WTC11 (cell line): ENCODE measurements around the gene GALNTL6. TPM values are rescaled to one million over a fixed set of nuclear protein-coding genes. Genes with fewer than 3 reads are reported as not detected.

Experiments
- ATAC-seq: fragments of 200-7000 bp; cut with Tn5 transposase; 2 replicates; pipeline ENCODE4 v1.10.0; 2021; ENCODE audit warnings: mild to moderate bottlenecking, moderate library complexity
- CTCF ChIA-PET: fragments of 300-600 bp; sonication (Branson Sonifier 250); formaldehyde crosslinking; loops from one replicate; lab custom pipeline; 2021; ENCODE audit warnings: antibody characterized with exemption; lab: Charles Lee
- POLR2A ChIA-PET: fragments of 350-600 bp; sonication (Branson Sonifier 250); formaldehyde crosslinking; loops from one replicate; lab custom pipeline; 2021; ENCODE audit warnings: antibody characterized with exemption; lab: Charles Lee
- DNase-seq: peaks from one replicate; pipeline ENCODE4 v3.0.0; 2021; ENCODE audit warnings: low spot score
- H3K27ac Mint-ChIP-seq: 2 replicates; pipeline ENCODE4 v1.8.0; 2021; ENCODE audit warnings: mixed read lengths
- H3K27me3 Mint-ChIP-seq: 2 replicates; pipeline ENCODE4 v1.8.0; 2021; ENCODE audit warnings: low read depth, mild to moderate bottlenecking, moderate library complexity, mixed read lengths
- H3K36me3 Mint-ChIP-seq: 2 replicates; pipeline ENCODE4 v1.8.0; 2021; ENCODE audit warnings: mixed read lengths
- H3K4me1 Mint-ChIP-seq: 2 replicates; pipeline ENCODE4 v1.8.0; 2022; ENCODE audit warnings: mixed read lengths
- H3K4me3 Mint-ChIP-seq: 2 replicates; pipeline ENCODE4 v1.8.0; 2021; ENCODE audit warnings: mild to moderate bottlenecking, moderate library complexity, mixed read lengths
- H3K9me3 Mint-ChIP-seq: 2 replicates; pipeline ENCODE4 v1.8.0; 2021; ENCODE audit warnings: mixed read lengths
- CDX4 ChIP-seq: fragments of 250-450 bp; sonication (Bioruptor Pico); IDR thresholded peaks from 2 replicates; pipeline ENCODE4 v1.9.0; 2021; ENCODE audit warnings: moderate library complexity, mild to moderate bottlenecking, inconsistent platforms, borderline replicate concordance
- CTCF ChIP-seq: fragments of 200-600 bp; IDR thresholded peaks from 2 replicates; pipeline ENCODE4 v1.8.0; 2022; ENCODE audit warnings: antibody characterized with exemption
- E2F4 ChIP-seq: sonication (generic); formaldehyde crosslinking; IDR thresholded peaks from 2 replicates; pipeline ENCODE4 v1.8.1; 2022; ENCODE audit warnings: low read depth, mild to moderate bottlenecking, moderate library complexity, missing genetic modification reagents, borderline replicate concordance
- ETV6 ChIP-seq: sonication (generic); formaldehyde crosslinking; IDR thresholded peaks from 2 replicates; pipeline ENCODE4 v1.8.1; 2022; ENCODE audit warnings: mild to moderate bottlenecking, missing genetic modification reagents
- FOXP1 ChIP-seq: sonication (generic); formaldehyde crosslinking; IDR thresholded peaks from 2 replicates; pipeline ENCODE4 v1.8.0; 2022; ENCODE audit warnings: missing genetic modification reagents, mild to moderate bottlenecking, moderate library complexity, borderline replicate concordance
- GABPB1 ChIP-seq: sonication (generic); formaldehyde crosslinking; IDR thresholded peaks from 2 replicates; pipeline ENCODE4 v1.8.1; 2023; ENCODE audit warnings: mild to moderate bottlenecking, missing genetic modification reagents
- MLX ChIP-seq: sonication (generic); formaldehyde crosslinking; IDR thresholded peaks from 2 replicates; pipeline ENCODE4 v1.8.1; 2023; ENCODE audit warnings: mild to moderate bottlenecking, missing genetic modification reagents, moderate library complexity
- NR3C1 ChIP-seq: sonication (generic); formaldehyde crosslinking; conservative IDR thresholded peaks from 2 replicates; pipeline ENCODE4 v1.8.1; 2023; ENCODE audit warnings: low read depth, mild to moderate bottlenecking, missing genetic modification reagents
- SP1 ChIP-seq: sonication (generic); formaldehyde crosslinking; conservative IDR thresholded peaks from 2 replicates; pipeline ENCODE4 v1.8.1; 2022; ENCODE audit warnings: missing genetic modification reagents
- ZNF396 ChIP-seq: fragments of 250-450 bp; sonication (Bioruptor Pico); IDR thresholded peaks from 2 replicates; pipeline ENCODE4 v1.8.0; 2021; ENCODE audit warnings: mild to moderate bottlenecking, moderate library complexity, borderline replicate concordance
- ZNF425 ChIP-seq: fragments of 250-450 bp; sonication (Bioruptor Pico); conservative IDR thresholded peaks from 2 replicates; pipeline ENCODE4 v1.9.0; 2021; ENCODE audit warnings: mild to moderate bottlenecking
- total RNA-seq: library from RNA; stranded (reverse); gene quantifications from 3 replicates; pipeline ENCODE4 v1.2.3, GENCODE V29; 2021
- TF ChIP-seq, protein P1 (sequence below): sonication (generic); formaldehyde crosslinking; conservative IDR thresholded peaks from 2 replicates; pipeline ENCODE4 v1.8.1; 2022; ENCODE audit warnings: mild to moderate bottlenecking, missing genetic modification reagents
- TF ChIP-seq, protein P2 (sequence below): sonication (generic); formaldehyde crosslinking; conservative IDR thresholded peaks from 2 replicates; pipeline ENCODE4 v1.8.1; 2023; ENCODE audit warnings: mild to moderate bottlenecking, low read depth, missing genetic modification reagents, moderate library complexity
- TF ChIP-seq, protein P3 (sequence below): sonication (generic); formaldehyde crosslinking; IDR thresholded peaks from 2 replicates; pipeline ENCODE4 v1.8.1; 2023; ENCODE audit warnings: mild to moderate bottlenecking, missing genetic modification reagents, borderline replicate concordance
- TF ChIP-seq, protein P4 (sequence below): sonication (generic); formaldehyde crosslinking; IDR thresholded peaks from 2 replicates; pipeline ENCODE4 v1.8.0; 2022; ENCODE audit warnings: mild to moderate bottlenecking, missing genetic modification reagents

GALNTL6 gene
- total RNA-seq, 1 experiment from 2014 or later: 0.24 TPM

- ChIA-PET POLR2A (no interaction called here), CTCF (interaction anchor here (1.1 kb wide), 1 partner anchor 183 kb away, joined by 6 read pairs; no protein-coding TSS in a partner anchor)
- peaks cover 34% of the 10 kb centered on the region for H3K4me1 Mint-ChIP-seq
- TF ChIP-seq ZNF425 (CRISPR knock-in tag) (no peak), FOXP1 (CRISPR knock-in tag) (no peak), SP1 (CRISPR knock-in tag) (no peak)
- TF ChIP-seq, protein P1, sequence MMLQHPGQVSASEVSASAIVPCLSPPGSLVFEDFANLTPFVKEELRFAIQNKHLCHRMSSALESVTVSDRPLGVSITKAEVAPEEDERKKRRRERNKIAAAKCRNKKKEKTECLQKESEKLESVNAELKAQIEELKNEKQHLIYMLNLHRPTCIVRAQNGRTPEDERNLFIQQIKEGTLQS (CRISPR knock-in tag): no peak
- peaks cover 8% of the 10 kb centered on the region for H3K9me3 Mint-ChIP-seq
- DNase-seq (no peak), ATAC-seq (no peak)
- no peak overlapping the region for H3K27ac Mint-ChIP-seq
- H3K36me3 Mint-ChIP-seq: peaks cover 5% of the 10 kb centered on the region
- H3K4me3 Mint-ChIP-seq: no peak overlapping the region
- H3K27me3 Mint-ChIP-seq: no peaks in the 10 kb centered on the region
Measured at GRCh38 chr4:171851295-171851694, 38.1 kb downstream of the GALNTL6 start.

DNA sequence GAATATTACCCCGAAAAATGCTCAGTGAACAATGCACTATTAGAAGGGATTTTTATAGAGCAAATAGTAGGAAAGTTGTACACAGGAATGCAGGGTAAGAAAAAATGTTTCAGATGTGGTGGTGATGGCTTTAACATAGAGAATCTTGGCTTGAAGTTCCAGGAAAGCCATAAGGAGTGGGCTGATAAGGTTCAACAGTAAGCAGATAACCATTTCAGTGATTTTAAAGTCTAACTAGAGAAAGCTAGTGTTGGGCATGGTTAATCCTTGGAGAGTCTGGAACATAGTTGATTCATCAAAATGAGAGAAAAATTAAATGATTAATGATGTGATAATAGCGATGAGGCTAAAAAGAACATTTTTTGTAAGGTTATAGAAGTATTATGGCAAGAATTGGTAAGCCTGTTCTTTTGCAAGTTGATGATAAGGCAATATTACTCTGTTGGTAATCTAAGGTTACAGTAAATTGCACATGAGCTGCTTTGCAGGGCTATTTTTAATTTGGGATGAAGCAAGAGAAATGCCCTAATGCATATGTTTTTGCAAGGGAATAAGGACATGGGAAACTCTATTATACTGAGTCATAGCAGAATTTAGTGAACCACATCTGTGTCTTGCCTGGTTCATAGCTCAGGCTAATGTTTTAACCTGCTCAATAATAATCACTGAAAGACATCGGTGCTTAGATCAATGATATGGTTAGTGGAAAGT, 44.3 kb downstream of the GALNTL6 start:
- ATAC-seq: no peak

More for the DNA sequence above, 44.3 kb downstream of the GALNTL6 start:
- DNase-seq: no peak
- TF ChIP-seq, protein P2, sequence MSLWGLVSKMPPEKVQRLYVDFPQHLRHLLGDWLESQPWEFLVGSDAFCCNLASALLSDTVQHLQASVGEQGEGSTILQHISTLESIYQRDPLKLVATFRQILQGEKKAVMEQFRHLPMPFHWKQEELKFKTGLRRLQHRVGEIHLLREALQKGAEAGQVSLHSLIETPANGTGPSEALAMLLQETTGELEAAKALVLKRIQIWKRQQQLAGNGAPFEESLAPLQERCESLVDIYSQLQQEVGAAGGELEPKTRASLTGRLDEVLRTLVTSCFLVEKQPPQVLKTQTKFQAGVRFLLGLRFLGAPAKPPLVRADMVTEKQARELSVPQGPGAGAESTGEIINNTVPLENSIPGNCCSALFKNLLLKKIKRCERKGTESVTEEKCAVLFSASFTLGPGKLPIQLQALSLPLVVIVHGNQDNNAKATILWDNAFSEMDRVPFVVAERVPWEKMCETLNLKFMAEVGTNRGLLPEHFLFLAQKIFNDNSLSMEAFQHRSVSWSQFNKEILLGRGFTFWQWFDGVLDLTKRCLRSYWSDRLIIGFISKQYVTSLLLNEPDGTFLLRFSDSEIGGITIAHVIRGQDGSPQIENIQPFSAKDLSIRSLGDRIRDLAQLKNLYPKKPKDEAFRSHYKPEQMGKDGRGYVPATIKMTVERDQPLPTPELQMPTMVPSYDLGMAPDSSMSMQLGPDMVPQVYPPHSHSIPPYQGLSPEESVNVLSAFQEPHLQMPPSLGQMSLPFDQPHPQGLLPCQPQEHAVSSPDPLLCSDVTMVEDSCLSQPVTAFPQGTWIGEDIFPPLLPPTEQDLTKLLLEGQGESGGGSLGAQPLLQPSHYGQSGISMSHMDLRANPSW (CRISPR knock-in tag): no peak
- TF ChIP-seq MLX (CRISPR knock-in tag) (no peak), NR3C1 (no peak), E2F4 (CRISPR knock-in tag) (no peak), ETV6 (CRISPR knock-in tag) (no peak), CTCF (no peak), CDX4 (CRISPR knock-in tag) (no peak), GABPB1 (no peak), ZNF396 (CRISPR knock-in tag) (no peak)
- TF ChIP-seq, protein P3, sequence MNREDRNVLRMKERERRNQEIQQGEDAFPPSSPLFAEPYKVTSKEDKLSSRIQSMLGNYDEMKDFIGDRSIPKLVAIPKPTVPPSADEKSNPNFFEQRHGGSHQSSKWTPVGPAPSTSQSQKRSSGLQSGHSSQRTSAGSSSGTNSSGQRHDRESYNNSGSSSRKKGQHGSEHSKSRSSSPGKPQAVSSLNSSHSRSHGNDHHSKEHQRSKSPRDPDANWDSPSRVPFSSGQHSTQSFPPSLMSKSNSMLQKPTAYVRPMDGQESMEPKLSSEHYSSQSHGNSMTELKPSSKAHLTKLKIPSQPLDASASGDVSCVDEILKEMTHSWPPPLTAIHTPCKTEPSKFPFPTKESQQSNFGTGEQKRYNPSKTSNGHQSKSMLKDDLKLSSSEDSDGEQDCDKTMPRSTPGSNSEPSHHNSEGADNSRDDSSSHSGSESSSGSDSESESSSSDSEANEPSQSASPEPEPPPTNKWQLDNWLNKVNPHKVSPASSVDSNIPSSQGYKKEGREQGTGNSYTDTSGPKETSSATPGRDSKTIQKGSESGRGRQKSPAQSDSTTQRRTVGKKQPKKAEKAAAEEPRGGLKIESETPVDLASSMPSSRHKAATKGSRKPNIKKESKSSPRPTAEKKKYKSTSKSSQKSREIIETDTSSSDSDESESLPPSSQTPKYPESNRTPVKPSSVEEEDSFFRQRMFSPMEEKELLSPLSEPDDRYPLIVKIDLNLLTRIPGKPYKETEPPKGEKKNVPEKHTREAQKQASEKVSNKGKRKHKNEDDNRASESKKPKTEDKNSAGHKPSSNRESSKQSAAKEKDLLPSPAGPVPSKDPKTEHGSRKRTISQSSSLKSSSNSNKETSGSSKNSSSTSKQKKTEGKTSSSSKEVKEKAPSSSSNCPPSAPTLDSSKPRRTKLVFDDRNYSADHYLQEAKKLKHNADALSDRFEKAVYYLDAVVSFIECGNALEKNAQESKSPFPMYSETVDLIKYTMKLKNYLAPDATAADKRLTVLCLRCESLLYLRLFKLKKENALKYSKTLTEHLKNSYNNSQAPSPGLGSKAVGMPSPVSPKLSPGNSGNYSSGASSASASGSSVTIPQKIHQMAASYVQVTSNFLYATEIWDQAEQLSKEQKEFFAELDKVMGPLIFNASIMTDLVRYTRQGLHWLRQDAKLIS (CRISPR knock-in tag): no peak
- TF ChIP-seq, protein P4, sequence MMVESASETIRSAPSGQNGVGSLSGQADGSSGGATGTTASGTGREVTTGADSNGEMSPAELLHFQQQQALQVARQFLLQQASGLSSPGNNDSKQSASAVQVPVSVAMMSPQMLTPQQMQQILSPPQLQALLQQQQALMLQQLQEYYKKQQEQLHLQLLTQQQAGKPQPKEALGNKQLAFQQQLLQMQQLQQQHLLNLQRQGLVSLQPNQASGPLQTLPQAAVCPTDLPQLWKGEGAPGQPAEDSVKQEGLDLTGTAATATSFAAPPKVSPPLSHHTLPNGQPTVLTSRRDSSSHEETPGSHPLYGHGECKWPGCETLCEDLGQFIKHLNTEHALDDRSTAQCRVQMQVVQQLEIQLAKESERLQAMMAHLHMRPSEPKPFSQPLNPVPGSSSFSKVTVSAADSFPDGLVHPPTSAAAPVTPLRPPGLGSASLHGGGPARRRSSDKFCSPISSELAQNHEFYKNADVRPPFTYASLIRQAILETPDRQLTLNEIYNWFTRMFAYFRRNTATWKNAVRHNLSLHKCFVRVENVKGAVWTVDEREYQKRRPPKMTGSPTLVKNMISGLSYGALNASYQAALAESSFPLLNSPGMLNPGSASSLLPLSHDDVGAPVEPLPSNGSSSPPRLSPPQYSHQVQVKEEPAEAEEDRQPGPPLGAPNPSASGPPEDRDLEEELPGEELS (CRISPR knock-in tag): no peak
- TF ChIP-seq, protein P1 (CRISPR knock-in tag): no peak
- CTCF ChIA-PET: no interaction called here
- Mint-ChIP-seq H3K9me3 (peaks cover 8% of the 10 kb centered on the region), H3K36me3 (peaks cover 5% of the 10 kb centered on the region), H3K4me3 (no peak overlapping the region), H3K27me3 (no peaks in the 10 kb centered on the region), H3K27ac (no peak overlapping the region), H3K4me1 (no peaks in the 10 kb centered on the region)
- POLR2A ChIA-PET: no interaction called here
